ENCODE results near the gene ZBTB7C. TPM values are rescaled to one million over a fixed set of nuclear protein-coding genes. Genes with fewer than 3 reads are reported as not detected.

ZBTB7C gene
- total and polyA plus RNA-seq, 4 donors: 3.2 to 10.9 (median 3.7) TPM

DNA sequence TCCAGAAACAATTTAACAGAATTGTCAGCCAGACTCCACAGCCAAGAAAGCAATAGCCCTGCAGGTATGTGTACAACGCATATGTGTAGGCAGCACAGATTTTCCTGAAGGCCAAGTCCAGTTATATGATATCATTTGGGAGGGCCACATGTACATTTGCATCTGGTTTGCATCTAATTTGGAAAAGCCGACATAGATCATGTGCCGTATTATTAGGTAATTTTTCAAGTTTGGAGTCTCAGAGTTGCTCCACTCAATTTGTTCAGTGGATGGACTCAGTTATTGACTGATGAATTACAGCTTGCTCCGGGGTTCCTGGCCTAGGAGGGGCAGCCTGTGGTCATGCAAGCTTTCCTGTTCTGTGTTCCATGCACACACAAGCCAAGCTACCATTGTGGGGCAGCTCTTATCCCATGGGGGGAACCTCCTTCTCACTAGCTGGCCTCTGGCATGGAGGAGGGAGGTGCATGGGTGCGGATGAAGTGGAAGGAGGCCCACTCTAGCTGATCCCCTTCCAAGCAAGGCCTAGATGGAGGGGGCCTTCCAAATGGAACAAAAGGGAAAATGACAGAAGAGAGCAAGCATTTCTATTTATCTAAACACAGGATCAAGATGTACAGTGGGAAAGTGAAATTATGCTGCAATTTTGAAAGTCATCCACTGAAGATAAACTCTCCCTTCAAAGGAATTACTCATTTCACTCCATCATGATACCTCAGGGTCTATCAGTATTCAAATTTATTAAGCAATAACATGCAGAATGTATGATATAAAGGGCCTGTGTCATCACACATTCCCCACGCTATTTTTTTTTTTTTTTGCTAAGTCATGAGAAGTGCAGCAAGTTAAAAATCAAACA lies 276.2 kb downstream of the ZBTB7C start:
- ATAC-seq (ENCODE audit: insufficient read depth, low FRiP score) (no peak), DNase-seq (no peak)
- no peaks in the 10 kb centered on the region for H3K9me3 ChIP-seq (ENCODE audit: control insufficient read depth in 4 of 4, insufficient read depth in 3 of 4, low read length in 3 of 4)
- H3K4me1 ChIP-seq (ENCODE audit: control insufficient read depth in 5 of 5, insufficient read depth in 5 of 5, low read length in 5 of 5): peaks cover 0 to 12% (median 3%) of the 10 kb centered on the region in 5 donors
- peak overlapping the region in 1 of 2 donors; percentile 74 for H3K27ac ChIP-seq (ENCODE audit: low read depth in 1 of 2, low read length in 1 of 2)
- no peaks in the 10 kb centered on the region for H3K36me3 ChIP-seq (ENCODE audit: control insufficient read depth in 4 of 4, insufficient read depth in 4 of 4, low read length in 4 of 4)
- peaks cover 0 to 15% (median 15%) of the 10 kb centered on the region in 3 donors for H3K27me3 ChIP-seq (ENCODE audit: control insufficient read depth in 3 of 3, insufficient read depth in 3 of 3, low read length in 2 of 3)
- H3K4me3 ChIP-seq: no peak overlapping the region
- TF ChIP-seq, protein P1, sequence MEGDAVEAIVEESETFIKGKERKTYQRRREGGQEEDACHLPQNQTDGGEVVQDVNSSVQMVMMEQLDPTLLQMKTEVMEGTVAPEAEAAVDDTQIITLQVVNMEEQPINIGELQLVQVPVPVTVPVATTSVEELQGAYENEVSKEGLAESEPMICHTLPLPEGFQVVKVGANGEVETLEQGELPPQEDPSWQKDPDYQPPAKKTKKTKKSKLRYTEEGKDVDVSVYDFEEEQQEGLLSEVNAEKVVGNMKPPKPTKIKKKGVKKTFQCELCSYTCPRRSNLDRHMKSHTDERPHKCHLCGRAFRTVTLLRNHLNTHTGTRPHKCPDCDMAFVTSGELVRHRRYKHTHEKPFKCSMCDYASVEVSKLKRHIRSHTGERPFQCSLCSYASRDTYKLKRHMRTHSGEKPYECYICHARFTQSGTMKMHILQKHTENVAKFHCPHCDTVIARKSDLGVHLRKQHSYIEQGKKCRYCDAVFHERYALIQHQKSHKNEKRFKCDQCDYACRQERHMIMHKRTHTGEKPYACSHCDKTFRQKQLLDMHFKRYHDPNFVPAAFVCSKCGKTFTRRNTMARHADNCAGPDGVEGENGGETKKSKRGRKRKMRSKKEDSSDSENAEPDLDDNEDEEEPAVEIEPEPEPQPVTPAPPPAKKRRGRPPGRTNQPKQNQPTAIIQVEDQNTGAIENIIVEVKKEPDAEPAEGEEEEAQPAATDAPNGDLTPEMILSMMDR (IDR thresholded peaks at IDR 0.05; ENCODE audit: control extremely low read depth, extremely low read depth): no peak
- no peak overlapping the region for H3K9ac ChIP-seq (ENCODE audit: insufficient read depth in 1 of 2, low read length in 2 of 2)
- 75 to 80% methylated on average over 6 of the region's 6 CpGs for WGBS, 2 donors

DNA sequence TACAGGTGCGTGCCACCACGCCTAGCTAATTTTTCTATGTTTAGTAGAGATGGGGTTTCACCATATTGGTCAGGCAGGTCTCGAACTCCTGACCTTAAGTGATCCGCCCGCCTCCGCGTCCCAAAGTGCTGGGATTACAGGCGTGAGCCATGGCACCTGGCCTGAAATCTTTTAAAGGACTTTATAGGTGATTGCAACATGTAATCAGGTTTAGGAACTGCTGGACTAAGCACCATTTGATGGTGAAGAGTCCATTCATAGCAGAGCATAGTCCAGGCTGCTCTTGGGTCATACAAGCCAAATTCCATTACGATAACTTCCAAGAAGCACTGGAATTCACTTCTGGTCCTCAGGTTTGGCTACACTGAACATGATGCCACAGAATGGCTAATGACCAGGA lies 278.1 kb downstream of the ZBTB7C start:
- peaks cover 0 to 6% (median under 1%) of the 10 kb centered on the region in 5 donors for H3K4me1 ChIP-seq (ENCODE audit: control insufficient read depth in 5 of 5, insufficient read depth in 5 of 5, low read length in 5 of 5)
- DNase-seq: no peak
- H3K27me3 ChIP-seq (ENCODE audit: control insufficient read depth in 3 of 3, insufficient read depth in 3 of 3, low read length in 2 of 3): peaks cover 0 to 10% (median 7%) of the 10 kb centered on the region in 3 donors
- no peaks in the 10 kb centered on the region for H3K9me3 ChIP-seq (ENCODE audit: control insufficient read depth in 4 of 4, insufficient read depth in 3 of 4, low read length in 3 of 4)
- no peak for ATAC-seq (ENCODE audit: insufficient read depth, low FRiP score)
- no peak overlapping the region for H3K9ac ChIP-seq (ENCODE audit: insufficient read depth in 1 of 2, low read length in 2 of 2)
- no peak overlapping the region for H3K4me3 ChIP-seq
- TF ChIP-seq, protein P1 (IDR thresholded peaks at IDR 0.05; ENCODE audit: control extremely low read depth, extremely low read depth): no peak
- no peaks in the 10 kb centered on the region for H3K36me3 ChIP-seq (ENCODE audit: control insufficient read depth in 4 of 4, insufficient read depth in 4 of 4, low read length in 4 of 4)
- H3K27ac ChIP-seq (ENCODE audit: low read depth in 1 of 2, low read length in 1 of 2): no peak overlapping the region
- 94 to 98% methylated on average over 9 of the region's 9 CpGs for WGBS, 2 donors

GRCh38 chr18:48129621-48130082 lies 279.5 kb downstream of the ZBTB7C start:
- peaks cover 0 to 2% (median 1%) of the 10 kb centered on the region in 3 donors for H3K27me3 ChIP-seq (ENCODE audit: control insufficient read depth in 3 of 3, insufficient read depth in 3 of 3, low read length in 2 of 3)
- peaks cover 0 to 7% (median 0%) of the 10 kb centered on the region in 5 donors for H3K4me1 ChIP-seq (ENCODE audit: control insufficient read depth in 5 of 5, insufficient read depth in 5 of 5, low read length in 5 of 5)
- no peak overlapping the region for H3K27ac ChIP-seq (ENCODE audit: low read depth in 1 of 2, low read length in 1 of 2)
- no peaks in the 10 kb centered on the region for H3K9me3 ChIP-seq (ENCODE audit: control insufficient read depth in 4 of 4, insufficient read depth in 3 of 4, low read length in 3 of 4)
- TF ChIP-seq, protein P1 (IDR thresholded peaks at IDR 0.05; ENCODE audit: control extremely low read depth, extremely low read depth): no peak
- H3K4me3 ChIP-seq: no peak overlapping the region
- H3K9ac ChIP-seq (ENCODE audit: insufficient read depth in 1 of 2, low read length in 2 of 2): no peak overlapping the region
- WGBS, 2 donors: 80 to 83% methylated on average over 7 of the region's 7 CpGs
- no peak for ATAC-seq (ENCODE audit: insufficient read depth, low FRiP score)
- no peak for DNase-seq
- H3K36me3 ChIP-seq (ENCODE audit: control insufficient read depth in 4 of 4, insufficient read depth in 4 of 4, low read length in 4 of 4): no peaks in the 10 kb centered on the region

All from lung (tissue), 12 donors.